HG02623 (cell line): ENCODE results near the gene LIPT2.

Experiments
- ATAC-seq: cut with Tn5 transposase; IDR thresholded peaks from one replicate; pipeline ENCODE4 v1.9.1; 2021; ENCODE audit warnings: moderate library complexity; ENCODE audit not compliant: unreplicated experiment

Gene LIPT2

GRCh38 chr11:74466916-74467885, 26.3 kb downstream of the LIPT2 start, which contains the start of gene KCNE3:
TSS of gene KCNE3 (minus strand) at chr11:74467549. CDS start at chr11:74457563, 9,986 bp downstream.
- no peak for ATAC-seq

DNA sequence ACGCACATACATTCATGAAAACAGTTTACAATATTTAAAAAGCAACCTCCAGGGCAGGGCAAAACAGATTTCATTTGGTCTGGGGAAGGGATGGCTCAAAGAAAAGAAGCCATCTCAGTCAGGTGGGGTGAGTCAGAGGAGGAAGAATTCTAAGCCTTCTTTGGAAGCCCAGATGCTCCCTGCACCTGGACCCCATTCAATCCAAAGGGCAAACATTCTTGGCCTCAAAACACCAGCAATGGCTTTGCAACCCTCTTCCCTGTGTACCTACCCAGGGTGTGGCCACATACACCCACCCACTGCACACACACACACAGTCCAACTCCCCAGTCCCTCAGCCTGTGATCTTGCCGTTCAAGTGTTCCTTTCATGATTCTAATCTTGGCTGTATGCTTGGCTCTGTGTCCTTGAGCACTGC, 28.2 kb downstream of the LIPT2 start:
- ATAC-seq = no peak

- no peak for ATAC-seq
Observed at GRCh38 chr11:74464746-74465145, 28.8 kb downstream of the LIPT2 start.

GRCh38 chr11:74463216-74463615, 30.3 kb downstream of the LIPT2 start:
- no peak for ATAC-seq

DNA sequence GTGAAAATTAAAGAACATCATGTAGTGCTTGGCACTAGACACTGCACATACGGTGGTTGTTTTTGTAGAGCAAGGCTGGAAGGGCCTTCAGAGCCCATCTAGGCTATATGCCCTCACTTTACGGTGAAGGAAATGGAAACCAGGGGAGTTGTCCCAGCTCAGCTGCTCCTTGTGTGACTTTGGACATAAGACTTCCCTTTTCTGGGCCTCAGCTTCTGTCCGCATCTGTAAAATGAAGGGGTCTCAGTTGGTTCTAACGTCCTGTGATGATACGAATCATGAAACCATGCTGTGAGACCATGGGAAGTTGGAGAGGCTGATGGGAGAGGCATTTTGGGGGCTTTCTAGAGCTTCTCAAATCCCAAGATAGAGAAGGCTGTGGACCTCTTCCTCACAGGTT, 30.9 kb downstream of the LIPT2 start:
- no peak for ATAC-seq

- ATAC-seq = no peak
Observed at GRCh38 chr11:74462009-74462408, 31.5 kb downstream of the LIPT2 start.

- no peak for ATAC-seq
Observed at GRCh38 chr11:74460481-74461154, 32.9 kb downstream of the LIPT2 start.

DNA sequence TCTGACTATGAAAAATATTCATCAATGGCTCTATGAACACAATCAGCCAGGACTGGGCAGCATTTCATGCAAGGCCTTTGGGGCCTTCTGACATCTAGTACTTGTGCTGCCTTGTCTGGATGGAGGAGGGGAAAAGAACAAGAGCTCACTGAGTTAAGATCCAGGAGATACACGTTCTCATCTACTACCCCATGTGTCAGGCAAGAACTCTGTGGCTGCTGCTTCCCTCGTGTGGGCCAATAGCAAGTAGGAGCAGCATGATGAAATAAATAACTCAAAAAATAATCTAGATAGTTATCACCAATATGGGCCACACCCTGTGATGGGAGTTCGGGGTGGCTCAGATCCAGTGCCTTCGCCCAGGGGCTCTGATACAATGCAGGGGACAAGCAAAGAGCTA, 33.5 kb downstream of the LIPT2 start:
- no peak for ATAC-seq

GRCh38 chr11:74459584-74459983, 33.9 kb downstream of the LIPT2 start:
- ATAC-seq = no peak

DNA sequence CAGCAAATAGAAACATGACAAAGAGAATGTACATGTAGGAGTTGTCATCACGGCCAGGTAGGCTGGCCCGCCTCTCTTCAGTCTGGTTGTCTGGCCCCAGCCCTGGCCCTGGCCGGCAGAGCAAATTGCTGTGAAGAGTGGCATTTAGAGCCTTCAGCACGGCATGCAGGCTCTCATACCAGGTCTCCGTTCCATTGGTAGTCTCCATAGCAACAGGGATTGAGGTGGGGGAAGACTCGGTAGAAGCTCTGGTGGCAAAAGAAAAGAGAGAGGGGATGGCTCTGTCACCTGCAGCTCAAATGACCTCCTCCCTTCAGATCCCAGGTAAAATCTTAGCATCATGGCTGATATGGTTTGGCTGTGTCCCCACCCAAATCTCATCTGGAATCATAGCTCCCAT, 36.2 kb downstream of the LIPT2 start:
- no peak for ATAC-seq

DNA sequence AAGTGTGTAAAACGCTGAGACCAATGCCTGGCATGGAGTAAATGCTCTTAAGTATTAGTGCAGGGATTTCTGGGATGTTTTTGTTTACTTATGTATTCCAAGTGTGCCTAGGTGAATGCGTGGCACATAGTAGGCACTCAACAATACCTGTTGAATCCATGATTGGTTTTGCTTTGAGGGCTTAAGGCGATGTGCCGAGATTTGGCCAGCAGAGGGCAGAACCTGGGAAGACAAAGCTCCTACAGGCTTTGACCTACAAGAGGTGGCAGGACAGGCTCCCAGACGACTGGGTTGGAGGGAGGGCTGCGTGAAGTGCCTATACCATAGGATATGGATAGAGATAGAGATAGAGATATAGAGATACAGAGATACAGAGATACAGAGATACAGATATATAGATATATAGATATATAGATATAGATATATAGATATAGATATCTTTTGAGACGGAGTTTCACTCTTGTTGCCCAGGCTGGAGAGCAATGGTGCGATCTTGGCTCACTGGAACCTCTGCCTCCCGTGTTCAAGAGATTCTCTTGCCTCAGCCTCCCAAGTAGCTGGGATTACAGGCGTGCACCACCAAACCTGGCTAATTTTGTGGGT, 40.0 kb downstream of the LIPT2 start:
- no peak for ATAC-seq

DNA sequence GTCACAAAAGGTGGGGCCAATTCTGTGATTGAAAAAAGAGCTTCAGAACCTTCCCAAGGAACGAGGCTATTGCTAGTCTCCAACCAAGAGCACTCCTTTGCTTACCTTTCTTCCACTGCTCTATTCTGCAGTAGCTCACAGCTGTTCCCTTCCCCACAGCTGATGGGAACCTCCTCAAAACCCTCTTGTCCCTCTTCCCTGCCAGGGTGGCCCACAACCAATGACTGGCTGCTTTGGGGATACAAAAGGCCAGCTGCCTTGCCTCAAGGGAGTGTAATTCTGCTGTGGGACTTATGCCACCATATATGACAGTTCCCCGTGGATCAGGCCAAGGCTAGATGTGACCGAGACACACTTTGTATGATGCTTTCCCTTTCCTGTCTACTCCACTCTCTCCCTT, 41.2 kb downstream of the LIPT2 start:
- no peak for ATAC-seq

DNA sequence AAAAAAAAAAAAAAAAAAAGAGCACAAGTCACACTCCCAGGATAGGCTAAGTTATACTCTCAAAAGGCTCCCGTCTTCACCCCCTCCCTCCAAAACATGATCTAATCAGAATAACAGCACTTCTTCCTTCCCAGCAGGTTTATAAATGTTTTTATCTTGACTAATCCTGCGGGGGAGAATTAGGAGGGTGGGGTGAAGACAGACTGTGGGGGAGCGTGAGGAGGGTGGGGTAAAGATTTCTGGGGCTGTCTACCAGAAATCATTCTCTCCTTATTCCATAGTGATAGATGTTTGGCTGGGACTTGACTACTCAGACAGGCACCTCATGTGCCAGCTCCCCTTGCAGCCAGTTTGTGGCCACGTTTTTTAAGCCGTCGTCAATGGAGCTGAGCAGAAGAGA, 43.2 kb downstream of the LIPT2 start:
- ATAC-seq = no peak

- no peak for ATAC-seq
Observed at GRCh38 chr11:74449369-74449931, 44.1 kb downstream of the LIPT2 start.

- no peak for ATAC-seq
Observed at GRCh38 chr11:74447720-74448119, 45.8 kb downstream of the LIPT2 start.

DNA sequence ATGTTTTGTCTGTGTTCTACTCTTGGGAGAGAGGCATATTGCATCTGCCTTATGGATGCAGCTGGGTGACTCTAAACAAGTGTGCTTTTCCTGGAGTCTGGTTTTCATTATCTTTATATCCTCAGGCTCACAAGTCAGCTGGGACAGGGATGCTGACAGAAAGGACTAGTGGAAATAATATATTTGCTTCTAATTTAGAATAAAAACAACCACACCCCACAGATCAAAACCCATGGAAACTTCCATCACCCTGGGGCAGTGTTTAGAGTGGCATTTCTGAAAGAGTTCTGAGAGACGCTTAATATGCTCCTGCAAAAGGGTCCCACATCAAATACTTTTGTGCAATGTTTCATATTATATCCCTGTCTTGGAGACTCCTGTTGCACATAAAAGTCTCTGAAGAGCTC, 47.0 kb downstream of the LIPT2 start:
- ATAC-seq = no peak

DNA sequence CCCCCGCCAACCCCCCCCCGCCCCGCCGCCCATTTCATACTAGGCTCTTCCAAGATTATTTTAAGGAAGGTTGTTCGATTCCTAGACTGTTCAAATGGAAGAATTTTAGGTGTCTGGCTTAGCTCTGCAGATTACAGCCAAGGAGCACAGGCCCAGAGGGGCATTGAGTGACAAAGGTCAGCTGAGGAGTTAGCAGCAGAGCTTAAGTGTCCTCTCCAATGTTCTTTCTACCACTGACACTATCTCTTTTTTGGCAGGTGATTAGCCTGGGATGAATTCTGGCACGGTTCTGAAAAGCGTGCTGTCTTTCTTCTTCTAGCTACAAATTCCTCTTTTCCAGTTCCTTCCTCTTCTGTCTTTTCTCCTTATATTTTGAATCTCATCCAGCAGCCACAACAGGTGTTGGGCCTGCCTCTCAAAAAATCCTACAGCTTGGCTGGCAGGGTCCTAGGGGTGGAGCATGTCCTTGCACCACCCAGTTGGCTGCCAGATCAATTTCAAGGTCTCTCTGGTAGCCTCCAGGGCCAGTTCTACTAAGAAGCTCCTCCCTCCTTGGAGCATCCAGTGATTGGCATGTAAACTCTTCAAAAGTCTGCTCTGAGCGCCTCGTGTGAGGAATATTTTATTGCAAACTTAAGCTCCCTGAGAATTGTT, 49.2 kb downstream of the LIPT2 start:
- no peak for ATAC-seq

- no peak for ATAC-seq
Observed at GRCh38 chr11:74443071-74443864, 50.3 kb downstream of the LIPT2 start.

GRCh38 chr11:74442636-74443035, 50.9 kb downstream of the LIPT2 start:
- no peak for ATAC-seq
